Measurements from ENCODE around the gene FGD6.

DNA sequence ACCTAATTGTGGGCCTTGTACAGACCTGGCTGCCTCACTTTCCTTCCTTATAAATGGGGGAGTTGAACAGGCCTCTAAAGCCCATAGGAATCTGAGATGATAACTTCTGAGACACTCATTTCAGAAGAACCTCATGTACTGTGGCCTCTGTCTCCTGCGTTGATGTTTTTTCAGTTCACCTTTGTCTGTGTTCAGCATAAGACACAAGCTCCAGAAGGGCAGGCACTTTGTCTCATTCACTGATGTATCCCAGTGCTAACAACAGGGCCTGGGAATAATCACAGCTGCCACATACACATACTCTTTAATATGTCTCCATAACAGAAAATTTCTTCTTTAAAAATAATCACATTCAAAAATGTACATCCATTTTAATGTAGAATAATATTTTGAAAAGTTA lies 3.3 kb downstream of the FGD6 start:
- TF ChIP-seq, protein P1, sequence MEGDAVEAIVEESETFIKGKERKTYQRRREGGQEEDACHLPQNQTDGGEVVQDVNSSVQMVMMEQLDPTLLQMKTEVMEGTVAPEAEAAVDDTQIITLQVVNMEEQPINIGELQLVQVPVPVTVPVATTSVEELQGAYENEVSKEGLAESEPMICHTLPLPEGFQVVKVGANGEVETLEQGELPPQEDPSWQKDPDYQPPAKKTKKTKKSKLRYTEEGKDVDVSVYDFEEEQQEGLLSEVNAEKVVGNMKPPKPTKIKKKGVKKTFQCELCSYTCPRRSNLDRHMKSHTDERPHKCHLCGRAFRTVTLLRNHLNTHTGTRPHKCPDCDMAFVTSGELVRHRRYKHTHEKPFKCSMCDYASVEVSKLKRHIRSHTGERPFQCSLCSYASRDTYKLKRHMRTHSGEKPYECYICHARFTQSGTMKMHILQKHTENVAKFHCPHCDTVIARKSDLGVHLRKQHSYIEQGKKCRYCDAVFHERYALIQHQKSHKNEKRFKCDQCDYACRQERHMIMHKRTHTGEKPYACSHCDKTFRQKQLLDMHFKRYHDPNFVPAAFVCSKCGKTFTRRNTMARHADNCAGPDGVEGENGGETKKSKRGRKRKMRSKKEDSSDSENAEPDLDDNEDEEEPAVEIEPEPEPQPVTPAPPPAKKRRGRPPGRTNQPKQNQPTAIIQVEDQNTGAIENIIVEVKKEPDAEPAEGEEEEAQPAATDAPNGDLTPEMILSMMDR (IDR thresholded peaks at IDR 0.05) = no peak
- no peak for TF ChIP-seq POLR2A (IDR thresholded peaks at IDR 0.05)

All from right lobe of liver (tissue), 4 donors.